Esophagus squamous epithelium (tissue), 4 donors: Measurements from ENCODE around the gene CACNB2.

Source experiments
- CTCF ChIP-seq, 6 experiments: fragments of 450-650 bp in 4 of 6; fragments of 200-600 bp in 2 of 6; sonication (generic) in 2 of 6; IDR thresholded peaks; one replicate each; pipeline ENCODE4 v1.5.1; 2016 to 2019; ENCODE audit warnings: antibody characterized with exemption in 6 of 6, mild to moderate bottlenecking in 4 of 6, moderate library complexity in 4 of 6
- POLR2A ChIP-seq, 4 donors: fragments of 450-650 bp; IDR thresholded peaks; one replicate each; pipeline ENCODE4 v1.6.1; 2017; ENCODE audit warnings: antibody characterized with exemption in 4 of 4, mild to moderate bottlenecking in 4 of 4, moderate library complexity in 3 of 4

GRCh38 chr10:18134921-18135320 lies 5.3 kb upstream of the CACNB2 start:
- no peak for TF ChIP-seq CTCF (IDR thresholded peaks at IDR 0.05)
- TF ChIP-seq POLR2A (IDR thresholded peaks at IDR 0.05) = no peak
